Activated naive CD8-positive, alpha-beta T cell treated with anti-CD3 and anti-CD28 coated beads, Interleukin-2, amount 50 U/mL, for 16 hours (primary cell): ENCODE results near the gene KRTAP1-5.
"Not testable (repeated sequence)": the region's sequence is repeated elsewhere in the genome, so short reads cannot be mapped to it uniquely, and the experiment has no call there.

ENCODE experiments used
- DNase-seq: peaks from one replicate; pipeline ENCODE4 v3.0.0-alpha.2; 2020; ENCODE audit warnings: low read depth, low spot score

KRTAP1-5 gene

GRCh38 chr17:41026715-41027471 is at the start of gene KRTAP1-5:
Gene KRTAP1-5 (minus strand): TSS chr17:41027208. CDS start chr17:41027155, 53 bp downstream.
- no peak for DNase-seq

- DNase-seq: no peak
Measured at GRCh38 chr17:41076788-41077187, 49.8 kb upstream of the KRTAP1-5 start.

- no peak for DNase-seq
Measured at GRCh38 chr17:41073676-41074075, 46.7 kb upstream of the KRTAP1-5 start.

GRCh38 chr17:41071606-41072360 is 44.8 kb upstream of the KRTAP1-5 start:
- no peak for DNase-seq

- DNase-seq: no peak
Measured at GRCh38 chr17:41069031-41069430, 42.0 kb upstream of the KRTAP1-5 start.

- no peak for DNase-seq
Measured at GRCh38 chr17:41067281-41067680, 40.3 kb upstream of the KRTAP1-5 start.

GRCh38 chr17:41065829-41066624 is 39.0 kb upstream of the KRTAP1-5 start, which contains the start of gene KRTAP2-4:
Gene KRTAP2-4 (minus strand): TSS chr17:41065879. CDS start chr17:41065845, 34 bp downstream.
- DNase-seq: no peak

- DNase-seq: not testable (repeated sequence)
Measured at GRCh38 chr17:41065016-41065689, 38.1 kb upstream of the KRTAP1-5 start.

GRCh38 chr17:41064301-41064700 is 37.3 kb upstream of the KRTAP1-5 start:
- no peak for DNase-seq

GRCh38 chr17:41063449-41063848 is 36.4 kb upstream of the KRTAP1-5 start:
- no peak for DNase-seq

- DNase-seq: no peak
Measured at GRCh38 chr17:41061964-41062363, 35.0 kb upstream of the KRTAP1-5 start.

GRCh38 chr17:41060052-41060604 is 33.1 kb upstream of the KRTAP1-5 start, which contains the start of gene KRTAP2-3:
Gene KRTAP2-3 (minus strand): TSS chr17:41060114. CDS start chr17:41060050, 64 bp downstream.
- DNase-seq: no peak

GRCh38 chr17:41059276-41060051 is 32.5 kb upstream of the KRTAP1-5 start:
- not testable (repeated sequence) for DNase-seq

- DNase-seq: no peak
Measured at GRCh38 chr17:41058741-41059140, 31.7 kb upstream of the KRTAP1-5 start.

- DNase-seq: no peak
Measured at GRCh38 chr17:41057547-41057946, 30.5 kb upstream of the KRTAP1-5 start.

- not testable (repeated sequence) for DNase-seq
Measured at GRCh38 chr17:41055130-41055529, 28.1 kb upstream of the KRTAP1-5 start, which contains the start of gene KRTAP2-2. Gene KRTAP2-2 (minus strand): TSS chr17:41055230. CDS start chr17:41055211, 19 bp downstream.

- not testable (repeated sequence) for DNase-seq
Measured at GRCh38 chr17:41054556-41054955, 27.5 kb upstream of the KRTAP1-5 start.

GRCh38 chr17:41054025-41054424 is 27.0 kb upstream of the KRTAP1-5 start:
- no peak for DNase-seq

- DNase-seq: no peak
Measured at GRCh38 chr17:41052566-41052965, 25.6 kb upstream of the KRTAP1-5 start.

GRCh38 chr17:41049110-41049509 is 22.1 kb upstream of the KRTAP1-5 start:
- no peak for DNase-seq
